ENCODE measurements around the gene SLPI.

SLPI gene

DNA sequence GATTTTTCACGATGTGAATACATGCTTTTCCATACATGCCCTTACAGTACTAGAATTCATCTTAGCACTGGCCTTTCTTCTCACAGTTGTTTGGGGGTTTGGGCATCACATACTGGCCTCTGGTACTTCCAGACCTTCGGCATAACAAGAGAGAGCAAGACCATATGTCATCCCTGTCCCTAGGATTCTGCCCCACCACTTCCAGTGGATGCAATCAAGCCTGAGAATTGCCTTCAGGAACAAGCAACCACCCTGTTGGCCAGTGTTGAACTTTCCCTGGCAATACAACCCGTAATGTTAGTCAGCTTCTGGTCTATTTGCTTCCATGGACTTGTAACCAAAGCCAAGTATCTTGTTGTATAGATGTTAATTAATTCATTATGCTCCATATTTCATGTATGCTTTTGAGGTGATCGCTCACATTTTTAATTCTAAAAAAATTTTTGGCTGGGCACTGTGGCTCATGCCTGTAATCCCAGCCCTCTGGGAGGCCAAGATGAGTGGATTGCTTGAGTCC, 15.4 kb upstream of the SLPI start:
- no peak for DNase-seq

DNA sequence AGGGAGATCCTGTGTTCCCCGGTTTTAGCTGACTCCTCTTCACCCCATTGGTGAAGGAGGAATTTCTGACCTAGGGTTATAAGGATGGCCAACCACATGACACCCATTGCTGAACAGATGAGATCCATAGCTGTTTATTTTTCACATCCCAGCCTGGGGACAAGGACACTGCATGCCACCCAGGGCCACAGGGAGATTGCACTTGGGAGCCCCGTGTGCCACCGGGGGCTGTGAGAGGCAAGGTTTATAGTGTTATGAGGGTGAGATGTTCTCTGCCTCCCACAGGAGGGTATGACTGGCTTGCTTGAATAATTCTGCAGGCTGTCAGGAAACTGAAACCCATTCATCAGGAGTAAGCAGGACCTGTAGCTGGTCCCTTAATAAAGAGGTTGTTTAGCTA, 14.7 kb upstream of the SLPI start:
- no peak for DNase-seq

DNA sequence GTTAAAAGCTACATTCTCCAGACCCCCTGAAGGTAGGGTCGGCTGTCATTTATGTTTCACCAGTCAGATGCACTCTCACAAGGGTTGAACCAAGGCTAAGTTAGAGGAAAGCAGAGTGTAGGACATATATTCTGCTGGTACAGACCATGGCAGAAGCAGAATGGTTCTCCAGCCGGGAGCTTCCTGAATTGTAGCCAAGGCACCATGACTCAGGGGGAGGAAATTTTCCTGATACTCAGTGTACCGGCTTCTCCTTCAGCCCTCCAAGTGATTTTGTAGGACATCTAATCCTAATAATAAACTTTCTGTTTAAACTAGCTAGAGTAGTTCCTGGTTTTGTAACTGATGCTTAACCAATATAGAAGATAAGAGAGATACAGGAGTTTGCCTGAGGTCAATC, 14.2 kb upstream of the SLPI start:
- no peak for DNase-seq

DNA sequence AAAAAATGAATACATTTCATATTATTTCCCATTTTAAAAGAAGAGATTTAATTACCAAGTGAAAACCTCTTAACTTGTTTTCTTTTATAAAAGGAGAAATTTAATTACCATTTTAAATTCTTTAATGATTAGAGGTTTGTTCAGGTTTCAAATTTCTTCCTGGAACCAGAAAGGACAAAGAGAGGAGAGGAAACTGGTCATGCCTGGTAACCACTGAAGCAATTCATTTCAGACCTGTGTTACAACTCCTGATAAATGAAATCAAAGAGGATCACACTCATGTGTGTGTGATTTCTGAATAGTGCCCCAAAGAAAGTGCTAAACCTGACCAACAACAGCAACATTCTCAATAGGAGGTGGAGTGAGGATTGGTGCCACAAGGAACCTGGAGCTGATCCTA, 12.6 kb upstream of the SLPI start:
- DNase-seq: no peak

DNA sequence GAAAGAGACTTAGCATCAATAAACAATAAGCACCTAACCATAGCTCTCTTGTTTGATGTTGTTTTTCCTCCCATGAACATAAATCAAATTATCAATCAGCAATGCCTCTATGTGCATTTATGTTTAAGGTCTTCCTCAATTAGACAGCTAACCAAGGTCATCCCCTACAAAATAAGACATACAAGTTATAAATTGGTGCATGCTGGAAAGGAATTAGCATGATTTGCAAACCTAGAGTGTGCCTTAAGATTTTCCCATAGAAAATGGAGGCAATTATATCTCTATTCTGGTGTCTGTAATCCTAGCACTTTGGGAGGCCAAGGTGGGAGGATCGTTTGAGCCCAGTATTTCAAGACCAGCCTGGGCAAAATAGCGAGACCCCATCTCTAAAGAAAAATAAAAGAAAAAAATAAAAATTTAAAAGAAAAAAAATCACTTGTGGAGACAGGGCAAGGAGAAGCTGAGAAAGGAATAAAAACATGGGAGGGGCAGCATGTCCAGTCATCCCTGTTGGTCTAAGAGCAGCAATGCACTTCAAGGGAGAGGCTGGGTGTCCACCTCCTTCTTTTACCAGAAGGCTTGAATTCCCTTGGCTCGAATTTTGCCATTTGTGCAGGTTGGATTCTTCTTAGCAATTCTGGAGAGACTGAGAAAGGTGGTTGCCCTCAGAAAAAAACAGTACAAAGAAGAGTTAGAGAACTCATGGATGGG, 9.3 kb upstream of the SLPI start:
- DNase-seq: no peak

DNA sequence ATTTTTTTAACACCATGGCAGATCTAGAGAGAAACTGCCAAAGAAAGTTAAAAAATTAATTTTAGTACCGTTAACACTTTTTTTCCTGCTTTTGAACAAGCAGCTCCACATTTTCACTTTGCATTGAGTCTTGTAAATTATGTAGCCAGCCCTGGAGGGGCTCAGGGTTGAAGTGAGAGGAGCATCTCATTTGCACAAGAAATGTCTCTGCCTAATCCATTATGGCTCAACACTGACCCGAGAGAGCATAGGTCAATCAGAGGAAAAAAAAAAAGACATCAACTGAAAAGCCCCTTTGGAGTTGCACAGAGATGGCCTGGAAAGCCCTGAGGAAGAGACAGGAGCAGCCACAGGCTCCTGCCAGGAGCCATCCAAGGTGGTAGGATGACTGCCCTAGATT, 4.3 kb upstream of the SLPI start:
- no peak for DNase-seq

DNA sequence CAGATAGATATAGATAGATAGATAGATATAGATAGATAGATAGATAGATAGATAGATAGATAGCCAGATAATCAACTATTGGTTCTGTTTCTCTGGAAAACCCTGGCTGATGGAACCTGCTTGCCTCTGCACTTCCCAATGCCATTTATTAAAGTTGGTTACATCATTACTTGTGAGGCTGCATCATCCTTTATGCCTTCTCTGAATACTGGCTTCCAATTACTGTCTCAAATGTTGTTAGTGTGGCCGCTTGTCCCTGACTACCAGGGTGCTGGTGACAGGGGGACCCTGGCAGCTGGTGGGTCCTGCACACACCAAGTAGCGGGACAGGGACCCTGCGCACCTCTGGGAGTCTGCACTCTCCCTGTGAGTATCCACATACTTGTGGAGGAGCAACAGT, 3.9 kb upstream of the SLPI start:
- no peak for DNase-seq

DNA sequence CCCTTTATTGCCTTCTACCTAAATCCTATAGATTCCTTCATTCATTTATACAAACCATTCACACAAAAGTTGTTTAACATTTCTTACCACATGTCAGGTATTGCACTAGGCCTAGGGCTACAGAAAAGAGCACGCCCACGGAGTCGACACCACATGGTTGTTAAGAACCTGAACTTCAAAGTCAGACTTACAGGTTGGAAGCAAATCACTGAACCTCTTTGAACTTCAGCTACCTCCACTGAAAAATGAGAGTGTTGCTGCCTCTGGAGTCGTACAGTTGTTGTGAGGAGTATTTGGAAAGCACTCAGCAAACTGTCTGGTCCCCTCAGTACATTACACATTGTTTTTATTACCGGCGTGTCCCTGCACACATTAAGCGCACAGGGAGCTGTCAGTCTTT, 3.3 kb upstream of the SLPI start:
- DNase-seq: no peak

DNA sequence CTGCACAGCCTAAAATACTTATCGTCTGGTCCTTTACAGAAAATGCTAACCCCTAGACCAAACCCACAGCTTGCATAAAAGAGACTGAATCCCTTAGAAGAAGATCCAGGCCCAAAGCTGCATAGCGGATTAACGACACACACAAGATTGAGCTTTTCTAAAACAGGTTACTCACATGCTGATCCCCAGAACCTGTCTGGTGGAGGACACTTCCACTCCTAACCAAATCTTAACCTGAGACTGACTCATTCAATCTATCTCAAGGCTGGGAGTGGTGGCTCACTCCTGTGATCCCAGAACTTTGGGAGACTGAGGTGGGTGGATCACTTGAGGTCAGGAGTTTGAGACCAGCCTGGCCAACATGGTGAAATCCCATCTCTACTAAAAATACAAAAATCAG, 2.8 kb upstream of the SLPI start:
- DNase-seq: no peak

DNA sequence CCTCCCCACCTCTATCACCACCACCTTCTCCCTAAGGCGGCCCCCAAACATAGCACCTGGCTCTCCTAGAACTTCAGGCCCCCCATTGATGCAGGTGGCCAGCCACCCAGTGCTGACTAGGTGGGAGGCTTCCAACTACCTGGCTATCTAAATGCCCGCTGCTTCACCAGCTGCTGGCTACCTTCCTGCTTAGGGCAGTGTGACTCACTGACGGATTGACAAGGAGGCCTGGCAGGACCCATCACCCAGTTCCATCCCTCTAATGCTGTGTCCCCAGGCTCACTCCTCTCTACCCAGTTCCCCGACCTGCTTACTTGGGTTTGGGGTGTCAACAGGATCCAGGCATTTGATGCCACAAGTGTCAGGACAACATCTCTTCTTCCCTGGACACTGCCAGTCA, 1.1 kb downstream of the SLPI start:
- no peak for DNase-seq

DNA sequence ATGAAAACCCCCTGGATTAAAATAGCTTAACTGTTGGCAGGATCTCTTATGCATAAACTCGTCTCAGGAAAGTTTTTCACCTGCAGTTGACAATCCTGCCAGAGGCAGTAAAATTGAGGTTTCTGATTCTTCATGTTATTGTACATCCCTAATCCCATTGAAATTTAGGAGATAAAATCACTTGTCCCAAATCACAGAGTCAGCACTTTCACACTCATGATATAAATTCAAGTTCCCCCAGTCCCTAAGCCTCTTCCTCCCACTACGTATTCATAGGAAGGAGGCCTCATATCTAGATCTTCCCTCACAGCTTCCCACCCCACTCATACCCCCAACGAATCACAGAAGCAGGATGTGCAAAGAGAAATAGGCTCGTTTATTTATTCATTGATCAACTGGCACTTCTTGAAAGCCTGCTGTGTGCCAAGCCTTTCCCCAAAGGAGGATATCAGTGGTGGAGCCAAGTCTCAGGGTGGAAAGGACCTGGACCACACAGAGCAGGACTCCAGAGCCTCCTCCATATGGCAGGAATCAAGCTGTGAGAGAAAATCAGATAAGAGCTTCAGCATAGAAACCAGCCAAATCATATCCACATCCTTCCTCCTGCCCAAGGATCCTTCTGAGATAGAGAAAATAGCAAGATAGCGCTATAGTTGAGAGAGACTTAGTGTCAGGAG, 2.3 kb downstream of the SLPI start:
- DNase-seq: no peak

DNA sequence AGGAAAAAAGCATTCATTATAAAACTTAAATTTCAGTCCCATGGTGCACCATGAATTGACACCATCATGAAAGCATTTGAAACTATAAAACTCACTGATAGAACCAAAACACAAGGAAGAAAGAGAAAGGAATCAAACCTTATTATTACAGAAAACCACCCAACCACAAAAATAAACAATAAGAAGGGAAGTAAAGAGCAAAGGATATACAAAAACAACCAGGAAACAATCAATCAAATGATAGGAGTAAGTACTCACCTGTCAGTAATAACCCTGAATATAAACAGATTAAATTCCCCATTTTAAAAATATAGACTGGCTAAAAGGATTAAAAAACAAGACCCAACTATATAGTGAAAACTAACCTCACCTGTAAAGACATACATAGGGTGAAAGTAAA, 5.8 kb downstream of the SLPI start:
- DNase-seq: no peak

DNA sequence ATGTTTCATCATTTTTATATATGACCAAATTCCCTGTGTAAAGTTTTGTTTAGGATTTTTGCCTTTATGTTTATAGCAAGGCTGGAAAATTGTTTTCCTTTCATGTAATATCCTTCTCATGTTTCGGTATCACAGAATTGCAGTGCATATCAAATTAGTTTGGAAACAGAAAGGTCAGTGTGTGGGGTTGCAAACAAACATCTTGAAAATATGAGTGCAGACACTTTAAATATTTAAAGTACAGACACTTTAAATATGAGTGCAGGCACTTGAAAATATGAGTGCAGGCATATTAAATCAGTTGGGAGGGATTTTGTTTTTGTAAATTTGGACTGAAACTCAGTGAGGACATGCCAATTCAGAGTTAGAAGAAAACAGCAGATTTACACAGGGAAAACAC, 6.5 kb downstream of the SLPI start:
- no peak for DNase-seq

DNA sequence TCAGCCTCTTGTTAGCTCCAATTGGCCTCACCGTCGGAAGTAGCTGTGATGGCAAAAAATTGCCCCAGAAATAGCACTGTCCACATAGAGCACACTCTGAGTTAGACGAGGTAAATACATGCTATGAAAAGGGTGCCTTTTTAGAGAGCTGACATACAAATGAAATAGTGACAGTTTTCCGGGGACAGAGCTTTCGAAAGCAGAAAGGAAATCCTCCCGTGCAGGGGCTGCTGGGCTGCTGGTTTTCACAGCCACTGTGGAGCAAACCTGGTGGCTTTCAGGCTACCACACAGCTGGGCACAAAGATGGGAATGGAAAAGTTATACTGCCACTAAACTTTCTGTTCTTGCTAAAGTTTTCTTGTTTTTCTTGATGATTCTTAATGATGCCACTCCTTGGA, 8.3 kb downstream of the SLPI start:
- DNase-seq: no peak

DNA sequence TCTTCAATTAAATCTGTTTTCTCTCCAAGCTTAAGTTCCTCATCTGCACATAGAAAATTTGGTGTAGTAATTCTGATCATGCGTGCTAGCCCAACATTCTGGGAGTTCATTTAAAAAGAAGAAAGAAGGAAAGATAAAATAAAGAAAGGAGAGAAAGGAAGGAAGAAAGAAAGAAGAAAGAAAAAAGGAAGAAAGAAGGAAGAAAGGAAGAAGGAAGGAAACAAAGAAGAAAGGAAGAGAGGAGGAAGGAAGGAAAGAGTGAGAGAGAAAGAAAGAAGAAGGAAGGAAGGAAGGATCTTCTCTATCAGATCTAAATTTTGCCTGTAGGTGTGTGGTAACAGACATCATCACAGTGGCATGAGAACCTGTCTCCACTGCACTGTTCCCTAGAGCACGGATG, 16.2 kb downstream of the SLPI start:
- no peak for DNase-seq

DNA sequence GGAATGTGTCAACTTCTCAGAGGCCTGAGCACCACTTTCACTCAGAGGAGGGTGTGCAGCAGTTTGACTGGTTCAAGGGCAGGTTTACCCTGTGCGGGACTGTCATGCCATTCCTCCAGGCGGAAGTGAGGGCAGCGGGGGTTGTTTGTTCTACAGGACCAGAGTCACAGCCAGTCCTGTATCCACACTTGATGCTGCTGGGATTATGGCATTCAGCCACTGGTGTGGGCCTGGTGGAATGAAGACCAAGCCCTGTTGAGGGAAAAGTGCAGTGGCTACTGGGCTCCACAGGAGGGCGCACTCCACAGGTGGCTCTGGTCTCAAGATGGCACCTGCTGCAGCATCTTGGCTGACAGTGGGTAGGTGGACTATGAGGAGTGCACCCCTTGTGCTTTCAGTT, 18.4 kb downstream of the SLPI start:
- peak; percentile 12 for DNase-seq

DNA sequence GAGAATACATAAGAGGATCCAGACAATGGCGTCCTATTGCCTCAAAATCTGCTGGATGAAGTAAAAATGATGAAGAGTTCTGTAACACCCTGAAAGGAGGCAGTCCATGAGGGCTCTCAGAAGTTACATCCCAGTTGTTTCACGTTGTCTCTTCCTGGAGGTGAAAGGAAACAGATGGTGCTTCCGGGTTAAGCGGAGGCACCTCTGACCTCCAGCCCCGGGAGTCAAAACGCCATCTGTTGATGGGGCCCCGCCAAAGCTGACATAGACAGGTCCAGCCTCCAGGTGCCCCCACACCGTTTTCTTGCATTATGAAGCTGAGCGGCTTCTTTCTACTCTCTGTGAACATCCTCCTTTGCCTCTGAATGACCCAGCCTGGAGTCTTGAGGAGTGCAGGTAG, 23.7 kb downstream of the SLPI start:
- no peak for DNase-seq

DNA sequence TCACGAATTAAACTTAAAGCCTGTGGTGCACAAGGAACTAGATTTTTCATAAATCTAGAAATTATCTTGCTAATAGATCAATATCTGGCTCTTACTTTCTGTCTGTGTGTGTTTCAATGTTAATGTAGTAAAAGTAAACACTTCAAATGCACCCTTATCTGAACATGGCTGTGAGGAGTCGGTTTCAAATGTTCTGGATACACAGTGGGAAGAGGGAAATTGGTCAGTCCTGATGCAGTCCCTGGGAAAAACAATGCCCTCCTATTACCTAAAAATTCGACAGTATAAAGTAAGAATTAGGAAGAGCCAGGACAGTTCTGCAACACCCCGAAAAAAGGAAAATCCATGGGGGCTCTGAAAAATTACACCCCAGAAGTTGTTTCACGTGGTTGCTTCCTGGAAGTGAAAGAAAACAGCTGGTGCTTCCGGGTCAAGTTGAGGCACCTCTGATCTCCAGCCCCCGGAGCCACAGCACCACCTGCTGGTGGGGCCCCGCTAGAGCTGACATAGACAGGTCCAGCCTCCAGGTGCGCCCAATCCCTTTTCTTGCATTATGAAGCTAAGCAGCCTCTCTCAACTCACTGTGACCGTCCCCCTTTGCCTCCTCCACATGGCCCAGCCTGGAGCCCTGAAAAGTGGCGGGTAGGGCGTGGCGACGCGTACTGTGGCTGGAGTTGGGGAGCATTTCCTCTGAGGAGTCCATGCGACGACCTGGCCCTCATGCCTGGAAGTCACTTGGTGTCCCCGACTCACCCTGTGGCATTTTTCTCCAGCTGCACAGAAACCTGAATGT, 24.9 kb downstream of the SLPI start:
- DNase-seq: peak; percentile 60

DNA sequence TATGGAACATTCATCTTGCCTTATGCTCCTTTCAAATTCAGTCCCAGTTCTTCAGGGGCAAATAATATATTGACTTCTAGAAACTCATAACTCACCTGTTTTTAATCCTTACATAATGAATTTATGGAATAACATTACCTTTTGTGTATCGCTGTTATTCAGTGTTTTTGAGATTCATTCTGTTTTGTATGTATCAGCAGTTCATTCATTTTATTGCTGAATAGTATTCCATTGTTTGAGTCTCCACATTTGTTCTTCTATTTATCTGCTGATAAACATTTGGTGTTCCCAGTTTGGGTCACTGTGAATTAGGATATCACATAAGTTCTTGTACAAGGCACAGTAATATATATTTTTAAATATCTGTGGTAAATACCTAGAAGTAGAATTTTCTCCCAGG, 28.1 kb downstream of the SLPI start:
- no peak for DNase-seq

DNA sequence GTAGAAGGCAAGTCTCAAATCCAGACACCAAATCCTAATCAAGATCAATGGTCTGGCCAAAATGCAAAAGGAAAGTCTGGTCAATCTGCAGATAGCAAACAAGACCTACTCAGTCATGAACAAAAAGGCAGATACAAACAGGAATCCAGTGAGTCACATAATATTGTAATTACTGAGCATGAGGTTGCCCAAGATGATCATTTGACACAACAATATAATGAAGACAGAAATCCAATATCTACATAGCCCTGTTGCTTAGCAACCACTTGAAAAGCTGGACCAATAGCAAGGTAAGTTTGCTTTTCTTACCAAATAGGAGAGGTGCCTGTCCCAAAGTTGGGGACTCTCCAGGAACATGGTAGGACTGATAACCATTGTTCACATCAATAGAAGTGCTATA, 31.2 kb downstream of the SLPI start:
- no peak for DNase-seq

DNA sequence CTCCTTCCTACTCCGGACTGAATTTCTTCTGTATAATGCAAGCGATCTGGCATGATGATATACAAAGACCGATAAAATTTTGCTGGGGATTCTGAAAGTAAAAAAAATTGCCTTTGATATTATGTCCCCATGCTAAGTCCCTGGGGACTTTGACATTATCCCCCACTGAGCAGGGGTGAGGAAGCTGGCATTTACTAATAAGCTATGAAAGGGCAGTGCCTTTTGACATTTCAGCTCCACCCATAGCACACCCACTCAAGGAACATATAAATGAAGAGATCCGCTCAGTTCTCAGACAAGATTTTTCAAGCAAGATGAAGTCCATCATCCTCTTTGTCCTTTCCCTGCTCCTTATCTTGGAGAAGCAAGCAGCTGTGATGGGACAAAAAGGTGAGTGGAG, 33.3 kb downstream of the SLPI start, which contains the start of gene SEMG2:
SEMG2 (plus strand) TSS at position 298 of the 400 bp plus-strand sequence; CDS start at position 315, 17 bp downstream.
- no peak for DNase-seq

DNA sequence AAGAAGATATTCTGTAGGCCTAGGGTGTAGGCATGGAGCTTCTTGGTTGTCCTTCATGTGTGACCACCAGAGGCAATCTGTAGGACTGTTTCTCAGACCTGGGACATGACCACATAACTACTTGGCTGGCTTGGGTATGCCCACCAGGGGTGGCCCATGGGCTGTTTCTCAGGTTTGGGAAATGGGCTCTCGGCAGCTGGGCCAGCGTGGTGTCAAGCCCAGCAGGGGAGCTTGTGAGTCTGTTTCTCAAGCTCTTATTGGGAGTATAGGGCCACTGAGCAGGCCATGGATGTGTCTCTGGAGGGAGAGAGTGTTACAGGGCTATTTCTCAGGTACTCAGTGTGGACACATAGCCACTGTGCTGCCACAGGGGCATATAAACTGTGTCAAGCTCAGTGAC, 35.7 kb downstream of the SLPI start:
- no peak for DNase-seq

DNA sequence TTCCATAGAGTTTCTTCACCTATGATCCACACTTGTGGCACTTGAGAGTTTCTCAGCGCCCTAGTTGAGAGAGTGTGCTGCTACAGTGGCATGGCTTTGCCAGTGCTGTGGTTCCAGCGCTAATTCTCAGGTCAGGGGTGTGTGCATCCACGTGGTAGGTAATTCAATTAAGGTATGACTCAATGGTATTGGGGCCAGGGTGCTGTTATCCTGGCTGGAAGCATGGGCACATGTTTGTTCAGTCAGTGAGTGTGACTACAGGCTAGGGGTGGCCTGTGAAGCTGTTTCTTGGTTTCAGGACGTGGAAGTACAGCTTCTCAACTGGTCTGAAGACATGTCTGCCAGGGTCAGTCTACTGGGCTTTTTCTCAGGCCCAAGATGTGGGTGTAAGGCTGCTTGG, 36.2 kb downstream of the SLPI start:
- DNase-seq: no peak

DNA sequence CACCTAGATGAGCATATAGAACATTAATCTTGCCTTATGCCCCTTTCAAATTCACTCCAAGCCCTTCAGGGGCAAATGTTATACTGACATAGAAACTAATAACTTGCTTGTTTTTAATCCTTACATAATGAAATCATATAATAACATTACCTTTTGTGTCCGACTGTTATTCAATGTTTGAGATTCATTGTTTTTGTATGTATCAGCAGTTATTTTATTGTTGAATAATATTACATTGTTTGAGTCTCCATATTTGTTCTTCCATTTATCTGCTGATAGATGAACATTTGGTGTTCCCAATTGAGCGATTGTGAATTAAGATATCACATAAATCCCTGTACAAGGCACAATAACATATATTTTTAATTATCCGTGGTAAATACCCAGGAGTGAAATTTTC, 41.5 kb downstream of the SLPI start:
- no peak for DNase-seq

All from activated CD4-positive, alpha-beta T cell treated with anti-CD3 and anti-CD28 coated beads, Interleukin-2, amount 50 U/mL, for 16 hours (primary cell).